Inferior parietal cortex (tissue), 1 donor: ENCODE results near the gene GLO1.

Source experiments
- DNase-seq: peaks from one replicate; pipeline ENCODE4 v3.0.0-alpha.2; 2016; ENCODE audit errors: extremely low spot score

The GLO1 gene

GRCh38 chr6:38658418-38659167 lies 44.4 kb downstream of the GLO1 start:
- DNase-seq: no peak

GRCh38 chr6:38656896-38657295 lies 46.0 kb downstream of the GLO1 start:
- DNase-seq: no peak

GRCh38 chr6:38654263-38654662 lies 48.7 kb downstream of the GLO1 start:
- no peak for DNase-seq

- no peak for DNase-seq
These were observed 51.7 kb downstream of the GLO1 start for GRCh38 chr6:38651121-38651784.

- no peak for DNase-seq
These were observed 52.7 kb downstream of the GLO1 start for GRCh38 chr6:38650207-38650752.

GRCh38 chr6:38649744-38650143 lies 53.2 kb downstream of the GLO1 start:
- DNase-seq: no peak

- no peak for DNase-seq
These were observed 54.3 kb downstream of the GLO1 start for GRCh38 chr6:38648629-38649028.

- DNase-seq: peak; percentile 34
These were observed 56.6 kb downstream of the GLO1 start for GRCh38 chr6:38646166-38646878.

- peak; percentile 68 for DNase-seq
These were observed 58.0 kb downstream of the GLO1 start for GRCh38 chr6:38644951-38645350.

GRCh38 chr6:38640216-38640909 lies 62.6 kb downstream of the GLO1 start:
- DNase-seq: no peak

GRCh38 chr6:38639498-38640215 lies 63.3 kb downstream of the GLO1 start, which contains the start of gene BTBD9:
Gene BTBD9, minus strand, starts transcription at chr6:38639929.
- DNase-seq: peak; percentile 78

- DNase-seq: peak; percentile 32
These were observed 63.9 kb downstream of the GLO1 start for GRCh38 chr6:38638941-38639497.

- no peak for DNase-seq
These were observed 65.2 kb downstream of the GLO1 start for GRCh38 chr6:38637756-38638155.

- DNase-seq: no peak
These were observed 66.9 kb downstream of the GLO1 start for GRCh38 chr6:38636027-38636426.

- DNase-seq: no peak
These were observed 68.4 kb downstream of the GLO1 start for GRCh38 chr6:38634518-38634917.

GRCh38 chr6:38632490-38632889 lies 70.5 kb downstream of the GLO1 start:
- DNase-seq: no peak

GRCh38 chr6:38631186-38631783 lies 71.7 kb downstream of the GLO1 start:
- DNase-seq: no peak
